GM21515 (cell line): ENCODE data around the gene NEXN.

Experiments
- ATAC-seq: cut with Tn5 transposase; IDR thresholded peaks from one replicate; pipeline ENCODE4 v1.9.1; 2021; ENCODE audit not compliant: unreplicated experiment

Gene NEXN

GRCh38 chr1:77888081-77888780, at the start of gene NEXN:
TSS of gene NEXN (plus strand) at chr1:77888624. CDS start at chr1:77916107, 27,483 bp downstream.
- ATAC-seq: no peak

- ATAC-seq: no peak
These were observed 46.9 kb upstream of the NEXN start for GRCh38 chr1:77841574-77841973.

- no peak for ATAC-seq
These were observed 42.5 kb upstream of the NEXN start for GRCh38 chr1:77845951-77846350.

- ATAC-seq: no peak
These were observed 41.5 kb upstream of the NEXN start for GRCh38 chr1:77846966-77847365.

- ATAC-seq: peak; percentile 41
These were observed 40.8 kb upstream of the NEXN start for GRCh38 chr1:77847621-77848080.

- ATAC-seq: no peak
These were observed 38.3 kb upstream of the NEXN start for GRCh38 chr1:77850082-77850481.

- no peak for ATAC-seq
These were observed 30.9 kb upstream of the NEXN start for GRCh38 chr1:77857552-77857951.

GRCh38 chr1:77858725-77859124, 29.7 kb upstream of the NEXN start:
- ATAC-seq: no peak

- no peak for ATAC-seq
These were observed 29.2 kb upstream of the NEXN start for GRCh38 chr1:77859248-77859647.

GRCh38 chr1:77866296-77866695, 22.1 kb upstream of the NEXN start:
- no peak for ATAC-seq

GRCh38 chr1:77872645-77873044, 15.8 kb upstream of the NEXN start:
- no peak for ATAC-seq

GRCh38 chr1:77873461-77873860, 15.0 kb upstream of the NEXN start:
- ATAC-seq: no peak

- no peak for ATAC-seq
These were observed 13.5 kb upstream of the NEXN start for GRCh38 chr1:77874804-77875445.

- ATAC-seq: no peak
These were observed 11.5 kb upstream of the NEXN start for GRCh38 chr1:77876884-77877283.

- no peak for ATAC-seq
These were observed 7.4 kb upstream of the NEXN start for GRCh38 chr1:77881061-77881460.

- ATAC-seq: no peak
These were observed 6.0 kb upstream of the NEXN start for GRCh38 chr1:77882411-77882810.

GRCh38 chr1:77888781-77889642, 588 bp downstream of the NEXN start:
- no peak for ATAC-seq

- ATAC-seq: no peak
These were observed 1.2 kb downstream of the NEXN start for GRCh38 chr1:77889671-77890070.

GRCh38 chr1:77891200-77891599, 2.8 kb downstream of the NEXN start:
- ATAC-seq: no peak

GRCh38 chr1:77899647-77900320, 11.4 kb downstream of the NEXN start:
- no peak for ATAC-seq

GRCh38 chr1:77900687-77901293, 12.4 kb downstream of the NEXN start:
- ATAC-seq: no peak
